Activated T-helper 2 cell treated with anti-CD3 and anti-CD28 coated beads, Interferon-gamma antibody, Interleukin-2, Interleukin-4, amounts not matched to agents 10 μg/mL and 5 μg/mL and 100 μg/mL, durations not matched to agents 14 hours and 24 hours and 36 hours (primary cell): ENCODE results near the gene CGB1. TPM values are rescaled to one million over a fixed set of nuclear protein-coding genes. Genes with fewer than 3 reads are reported as not detected.
"Not testable (repeated sequence)": the region's sequence is repeated elsewhere in the genome, so short reads cannot be mapped to it uniquely, and the experiment has no call there.

Experiments used
- DNase-seq: peaks from one replicate; pipeline ENCODE4 v3.0.0; 2021; ENCODE audit warnings: low spot score
- H3K27ac Mint-ChIP-seq: one replicate; pipeline ENCODE4 v1.8.0; 2021; ENCODE audit warnings: mixed read lengths
- H3K27me3 Mint-ChIP-seq: one replicate; pipeline ENCODE4 v1.8.0; 2021; ENCODE audit warnings: low read depth, mixed read lengths
- H3K36me3 Mint-ChIP-seq: one replicate; pipeline ENCODE4 v1.8.0; 2021; ENCODE audit warnings: low read depth, mixed read lengths
- H3K4me1 Mint-ChIP-seq: one replicate; pipeline ENCODE4 v1.8.0; 2021; ENCODE audit warnings: low read depth, mixed read lengths
- H3K4me3 Mint-ChIP-seq: one replicate; pipeline ENCODE4 v1.8.0; 2021; ENCODE audit warnings: low read depth, mild to moderate bottlenecking, moderate library complexity, mixed read lengths
- H3K9me3 Mint-ChIP-seq: one replicate; pipeline ENCODE4 v1.8.0; 2021; ENCODE audit warnings: mixed read lengths
- intact Hi-C: fragments of 100-400 bp; cut with micrococcal nuclease; formaldehyde crosslinking; loops from one replicate; pipeline ENCODE4 v1.15.1; 2023
- total RNA-seq: library from RNA; stranded (reverse); gene quantifications from 2 replicates; pipeline ENCODE4 v1.2.3, GENCODE V29; 2022

CGB1 gene
- total RNA-seq, 1 donor from 2014 or later = not detected

DNA sequence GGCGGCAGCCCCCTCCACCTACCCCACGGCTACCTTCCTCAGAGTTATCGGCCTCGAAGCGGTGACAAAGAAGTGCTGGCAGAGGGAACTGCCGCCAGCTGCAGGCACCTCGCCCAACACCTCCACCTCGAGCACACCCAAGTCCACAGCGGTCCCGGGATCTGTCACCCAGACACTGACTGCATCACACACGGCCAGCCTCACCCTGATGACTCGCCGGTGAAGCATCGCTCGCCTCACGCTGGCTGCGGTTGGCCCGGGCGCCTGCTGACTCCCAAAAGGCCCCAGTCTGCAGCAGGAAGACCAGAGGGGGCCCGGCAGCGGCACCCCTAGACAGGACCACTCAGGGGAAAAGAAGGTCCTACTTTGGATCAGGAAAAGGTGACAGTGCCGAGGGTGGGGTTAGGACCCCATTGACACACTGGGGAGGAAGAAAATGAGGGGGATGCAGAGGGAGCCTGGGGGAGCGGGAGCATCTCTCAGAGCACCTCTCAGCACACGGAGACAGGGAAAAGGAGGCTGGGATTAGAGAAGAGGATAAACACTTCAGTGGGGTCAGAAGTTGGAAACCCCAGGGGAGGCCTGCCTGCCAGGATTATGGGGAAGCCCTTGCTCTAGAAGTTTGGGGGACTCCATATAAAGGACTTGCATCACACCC is 13.8 kb upstream of the CGB1 start:
- intact Hi-C loops = not testable (repeated sequence)

GRCh38 chr19:49049834-49050233 is 13.1 kb upstream of the CGB1 start:
- intact Hi-C loops, H3K27me3 Mint-ChIP-seq, H3K9me3 Mint-ChIP-seq, H3K36me3 Mint-ChIP-seq, H3K27ac Mint-ChIP-seq, H3K4me3 Mint-ChIP-seq, H3K4me1 Mint-ChIP-seq, DNase-seq: not testable (repeated sequence)

More for the DNA sequence above, 13.8 kb upstream of the CGB1 start:
- H3K27me3 Mint-ChIP-seq, H3K27ac Mint-ChIP-seq, DNase-seq, H3K9me3 Mint-ChIP-seq, H3K4me3 Mint-ChIP-seq, H3K36me3 Mint-ChIP-seq, H3K4me1 Mint-ChIP-seq: not testable (repeated sequence)

- H3K36me3 Mint-ChIP-seq, H3K9me3 Mint-ChIP-seq, H3K27me3 Mint-ChIP-seq, DNase-seq, H3K27ac Mint-ChIP-seq, H3K4me3 Mint-ChIP-seq, intact Hi-C loops, H3K4me1 Mint-ChIP-seq: not testable (repeated sequence)
Observed at GRCh38 chr19:49049011-49049410, 12.3 kb upstream of the CGB1 start, which contains the start of gene CGB8. Gene CGB8 (minus strand): TSS chr19:49049111. CDS start chr19:49048739, 372 bp downstream.

- not testable (repeated sequence) for H3K27ac Mint-ChIP-seq
Observed at GRCh38 chr19:49043548-49043947, 6.9 kb upstream of the CGB1 start, which contains the start of gene CGB5. Gene CGB5 (plus strand): TSS chr19:49043848. CDS start chr19:49044210, 362 bp downstream.

DNA sequence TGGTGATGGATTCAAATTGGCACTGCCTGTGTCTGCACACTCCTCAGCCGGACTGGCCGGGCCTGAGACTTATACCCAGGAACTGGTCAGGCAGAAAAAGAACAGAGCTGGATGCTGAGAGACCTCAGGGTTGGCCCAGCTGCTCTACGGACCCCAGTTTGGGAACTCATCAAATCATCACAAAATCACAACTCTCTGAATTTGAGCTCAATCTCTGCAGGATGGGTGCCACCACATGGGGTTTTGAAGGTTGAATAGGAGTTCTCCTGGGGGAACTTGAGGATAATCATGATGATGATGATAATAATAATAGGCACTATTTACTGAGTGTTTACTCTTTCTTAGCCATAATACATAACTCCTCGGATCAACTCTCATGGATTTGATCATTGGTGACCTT is 6.0 kb upstream of the CGB1 start:
- H3K4me3 Mint-ChIP-seq, DNase-seq, H3K27me3 Mint-ChIP-seq, H3K4me1 Mint-ChIP-seq, H3K9me3 Mint-ChIP-seq, H3K27ac Mint-ChIP-seq, H3K36me3 Mint-ChIP-seq, intact Hi-C loops: not testable (repeated sequence)

More at GRCh38 chr19:49043548-49043947, 6.9 kb upstream of the CGB1 start, which contains the start of gene CGB5:
- H3K4me3 Mint-ChIP-seq, H3K27me3 Mint-ChIP-seq, H3K36me3 Mint-ChIP-seq, intact Hi-C loops, H3K9me3 Mint-ChIP-seq, DNase-seq, H3K4me1 Mint-ChIP-seq: not testable (repeated sequence)

- Mint-ChIP-seq H3K4me1 (no peaks in the 10 kb centered on the region), H3K4me3 (no peak overlapping the region)
- DNase-seq = no peak
Observed at GRCh38 chr19:49042177-49042576, 5.5 kb upstream of the CGB1 start.

DNA sequence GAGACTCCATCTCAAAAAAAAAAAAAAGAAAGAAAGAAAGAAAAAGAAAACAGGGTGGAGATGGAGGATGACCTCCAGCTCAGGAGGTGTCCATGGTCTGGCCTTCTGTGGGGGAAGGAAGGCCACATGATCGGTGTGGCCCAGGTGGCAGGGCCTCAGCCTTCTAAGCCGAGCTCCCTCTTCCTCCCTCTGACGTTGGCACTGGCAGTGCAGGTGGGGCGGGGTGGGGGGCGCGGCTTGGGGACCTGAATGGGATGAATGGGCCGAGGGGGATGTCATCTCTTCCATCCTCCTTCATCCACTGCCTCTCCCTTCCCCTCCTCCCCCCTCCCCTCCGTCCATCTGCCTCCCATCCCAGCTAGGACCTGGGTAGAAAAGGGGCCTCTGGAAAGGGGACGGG is 3.0 kb upstream of the CGB1 start:
- H3K27me3 Mint-ChIP-seq, H3K36me3 Mint-ChIP-seq, intact Hi-C loops, H3K9me3 Mint-ChIP-seq, H3K4me1 Mint-ChIP-seq, DNase-seq, H3K27ac Mint-ChIP-seq, H3K4me3 Mint-ChIP-seq: not testable (repeated sequence)

More at GRCh38 chr19:49042177-49042576, 5.5 kb upstream of the CGB1 start:
- intact Hi-C loops = no loop called here
- no peaks in the 10 kb centered on the region for H3K36me3 Mint-ChIP-seq
- no peaks in the 10 kb centered on the region for H3K27me3 Mint-ChIP-seq
- H3K27ac Mint-ChIP-seq = no peak overlapping the region
- H3K9me3 Mint-ChIP-seq = no peaks in the 10 kb centered on the region

GRCh38 chr19:49038557-49039276 is 2.0 kb upstream of the CGB1 start:
- H3K9me3 Mint-ChIP-seq, intact Hi-C loops, H3K27me3 Mint-ChIP-seq, H3K36me3 Mint-ChIP-seq, DNase-seq, H3K4me1 Mint-ChIP-seq, H3K4me3 Mint-ChIP-seq, H3K27ac Mint-ChIP-seq: not testable (repeated sequence)

GRCh38 chr19:49038111-49038510 is 1.4 kb upstream of the CGB1 start:
- H3K27me3 Mint-ChIP-seq = not testable (repeated sequence)

DNA sequence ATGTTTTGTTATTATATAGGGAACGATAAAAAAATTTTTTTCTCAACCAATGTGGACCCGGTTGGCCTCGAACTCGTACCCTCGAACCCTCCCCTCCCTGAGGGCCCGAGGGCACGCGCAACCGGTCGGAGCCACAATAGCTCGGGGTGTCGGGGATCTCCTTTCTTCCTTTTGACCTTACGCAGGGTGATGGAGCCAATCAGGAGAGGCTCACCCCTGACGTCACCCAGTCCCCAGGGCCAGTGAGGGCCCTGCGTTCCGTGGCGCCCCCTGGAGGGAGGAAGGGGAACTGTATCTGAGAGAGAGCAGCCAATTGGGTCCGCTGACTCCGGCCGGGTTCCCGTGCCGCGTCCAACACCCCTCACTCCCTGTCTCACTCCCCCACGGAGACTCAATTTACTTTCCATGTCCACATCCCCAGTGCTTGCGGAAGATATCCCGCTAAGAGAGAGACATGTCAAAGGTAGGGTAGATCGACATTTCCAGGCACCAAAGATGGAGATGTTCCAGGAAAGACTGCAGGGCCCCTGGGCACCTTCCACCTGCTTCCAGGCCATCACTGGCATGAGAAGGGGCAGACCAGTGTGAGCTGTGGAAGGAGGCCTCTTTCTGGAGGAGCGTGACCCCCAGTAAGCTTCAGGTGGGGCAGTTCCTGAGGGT is 4.9 kb downstream of the CGB1 start, which contains the start of gene CGB2:
CGB2 (plus strand) TSS at position 249 of the 660 bp plus-strand sequence; CDS start at position 455, 206 bp downstream.
- peak; percentile 69 for DNase-seq
- H3K27ac Mint-ChIP-seq, H3K4me1 Mint-ChIP-seq, H3K27me3 Mint-ChIP-seq, intact Hi-C loops, H3K9me3 Mint-ChIP-seq, H3K36me3 Mint-ChIP-seq: not testable (repeated sequence)
- peak within 1 kb of the TSS; percentile 66 for H3K4me3 Mint-ChIP-seq

More at GRCh38 chr19:49038111-49038510, 1.4 kb upstream of the CGB1 start:
- H3K4me3 Mint-ChIP-seq, H3K27ac Mint-ChIP-seq, H3K9me3 Mint-ChIP-seq, H3K36me3 Mint-ChIP-seq, H3K4me1 Mint-ChIP-seq, intact Hi-C loops, DNase-seq: not testable (repeated sequence)

DNA sequence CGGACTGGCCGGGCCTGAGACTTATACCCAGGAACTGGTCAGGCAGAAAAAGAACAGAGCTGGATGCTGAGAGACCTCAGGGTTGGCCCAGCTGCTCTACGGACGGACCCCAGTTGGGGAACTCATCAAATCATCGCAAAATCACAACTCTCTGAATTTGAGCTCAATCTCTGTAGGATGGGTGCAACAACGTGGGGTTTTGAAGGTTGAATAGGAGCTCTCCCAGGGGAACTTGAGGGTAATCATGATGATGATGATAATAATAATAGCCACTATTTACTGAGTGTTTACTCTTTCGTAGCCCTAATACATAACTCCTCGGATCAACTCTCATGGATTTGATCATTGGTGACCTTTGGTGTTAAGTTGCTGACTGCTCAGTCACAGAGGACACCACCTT is 6.4 kb downstream of the CGB1 start:
- H3K4me3 Mint-ChIP-seq, H3K27ac Mint-ChIP-seq, DNase-seq, intact Hi-C loops, H3K9me3 Mint-ChIP-seq, H3K4me1 Mint-ChIP-seq, H3K27me3 Mint-ChIP-seq, H3K36me3 Mint-ChIP-seq: not testable (repeated sequence)

DNA sequence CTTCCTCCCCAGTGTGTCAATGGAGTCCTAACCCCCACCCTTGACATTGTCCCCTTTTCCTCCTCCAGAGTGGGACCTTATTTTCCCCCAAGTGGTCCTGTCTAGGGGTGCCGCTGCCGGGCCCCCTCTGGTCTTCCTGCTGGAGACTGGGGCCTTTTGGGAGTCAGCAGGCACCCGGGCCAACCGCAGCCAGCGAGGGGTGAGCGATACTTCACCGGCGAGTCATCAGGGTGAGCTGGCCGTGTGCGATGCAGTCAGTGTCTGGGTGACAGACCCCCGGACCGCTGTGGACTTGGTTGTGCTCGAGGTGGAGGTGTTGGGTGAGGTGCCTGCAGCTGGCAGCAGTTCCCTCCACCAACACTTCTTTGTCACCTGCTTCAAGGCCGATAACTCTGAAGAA is 6.9 kb downstream of the CGB1 start:
- H3K4me1 Mint-ChIP-seq, intact Hi-C loops, H3K9me3 Mint-ChIP-seq, H3K4me3 Mint-ChIP-seq, H3K36me3 Mint-ChIP-seq, H3K27ac Mint-ChIP-seq, H3K27me3 Mint-ChIP-seq, DNase-seq: not testable (repeated sequence)

DNA sequence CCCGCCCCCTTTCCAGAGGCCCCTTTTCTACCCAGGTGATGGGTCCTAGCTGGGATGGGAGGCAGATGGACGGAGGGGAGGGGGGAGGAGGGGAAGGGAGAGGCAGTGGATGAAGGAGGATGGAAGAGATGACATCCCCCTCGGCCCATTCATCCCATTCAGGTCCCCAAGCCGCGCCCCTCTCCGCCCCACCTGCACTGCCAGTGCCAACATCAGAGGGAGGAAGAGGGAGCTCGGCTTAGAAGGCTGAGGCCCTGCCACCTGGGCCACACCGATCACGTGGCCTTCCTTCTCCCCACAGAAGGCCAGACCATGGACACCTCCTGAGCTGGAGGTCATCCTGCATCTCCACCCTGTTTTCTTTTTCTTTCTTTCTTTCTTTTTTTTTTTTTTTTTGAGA is 8.0 kb downstream of the CGB1 start:
- H3K4me3 Mint-ChIP-seq, H3K9me3 Mint-ChIP-seq, DNase-seq, H3K36me3 Mint-ChIP-seq, H3K27ac Mint-ChIP-seq, H3K4me1 Mint-ChIP-seq, intact Hi-C loops, H3K27me3 Mint-ChIP-seq: not testable (repeated sequence)
